Activated B cell treated with CpG ODN at 0.5 μM for 24 hours (primary cell): ENCODE results near the gene G2E3. TPM values are rescaled to one million over a fixed set of nuclear protein-coding genes. Genes with fewer than 3 reads are reported as not detected.

Source experiments
- ATAC-seq: fragments of 200-7000 bp; cut with Tn5 transposase; one replicate; pipeline ENCODE4 v1.10.0; 2021; ENCODE audit warnings: low read depth, mild to moderate bottlenecking, moderate library complexity
- CTCF ChIA-PET: fragments of 350-600 bp; sonication (Branson Sonifier 250); formaldehyde crosslinking; loops from one replicate; lab custom pipeline; 2021; ENCODE audit warnings: antibody characterized with exemption; lab: Charles Lee
- POLR2A ChIA-PET: fragments of 350-600 bp; sonication (Branson Sonifier 250); formaldehyde crosslinking; loops from one replicate; lab custom pipeline; 2021; ENCODE audit warnings: antibody characterized with exemption; lab: Charles Lee
- DNase-seq: peaks from one replicate; pipeline ENCODE4 v3.0.0; 2022
- H3K27ac Mint-ChIP-seq: one replicate; pipeline ENCODE4 v1.8.0; 2020; ENCODE audit warnings: mixed read lengths
- H3K27me3 Mint-ChIP-seq: one replicate; pipeline ENCODE4 v1.8.0; 2021; ENCODE audit warnings: mixed read lengths
- H3K36me3 Mint-ChIP-seq: one replicate; pipeline ENCODE4 v1.8.0; 2021; ENCODE audit warnings: low read depth, mixed read lengths
- H3K4me1 Mint-ChIP-seq: one replicate; pipeline ENCODE4 v1.8.0; 2021; ENCODE audit warnings: mixed read lengths
- H3K4me3 Mint-ChIP-seq: one replicate; pipeline ENCODE4 v1.8.0; 2020; ENCODE audit warnings: mild to moderate bottlenecking, mixed read lengths
- H3K9me3 Mint-ChIP-seq: one replicate; pipeline ENCODE4 v1.8.0; 2020; ENCODE audit warnings: mixed read lengths
- intact Hi-C: fragments of 100-400 bp; cut with micrococcal nuclease; formaldehyde crosslinking; loops from one replicate; pipeline ENCODE4 v1.15.1; 2024
- total RNA-seq: library from RNA; stranded (reverse); gene quantifications from 2 replicates; pipeline ENCODE4 v1.2.3, GENCODE V29; 2022
- TF ChIP-seq, protein P1 (sequence below): fragments of 200-600 bp; IDR thresholded peaks from one replicate; pipeline ENCODE4 v1.8.0; 2022; ENCODE audit warnings: antibody characterized with exemption, mild to moderate bottlenecking

The G2E3 gene
- total RNA-seq, 1 donor from 2014 or later, result 32.6 TPM

GRCh38 chr14:30559638-30560091 lies 707 bp downstream of the G2E3 start:
- H3K9me3 Mint-ChIP-seq, result no peaks in the 10 kb centered on the region
- no peaks in the 10 kb centered on the region for H3K27me3 Mint-ChIP-seq
- H3K4me3 Mint-ChIP-seq, result peak overlapping the region; percentile 100
- intact Hi-C loops, result loop anchor here (1.0 to 10.0 kb wide), 7 partner anchors 63 to 1641 kb away; partner anchors contain the start of genes ARHGAP5, HEATR5A, HECTD1 and NUBPL
- DNase-seq (no peak), ATAC-seq (no peak)
- peaks cover 26% of the 10 kb centered on the region for H3K36me3 Mint-ChIP-seq
- CTCF ChIA-PET, result no interaction called here
- POLR2A ChIA-PET, result interaction anchor here (2.4 kb wide), 1 partner anchor 62 kb away, joined by 17 read pairs; the partner anchor contains the start of gene SCFD1
- H3K4me1 Mint-ChIP-seq, result peaks cover 33% of the 10 kb centered on the region
- TF ChIP-seq, protein P1, sequence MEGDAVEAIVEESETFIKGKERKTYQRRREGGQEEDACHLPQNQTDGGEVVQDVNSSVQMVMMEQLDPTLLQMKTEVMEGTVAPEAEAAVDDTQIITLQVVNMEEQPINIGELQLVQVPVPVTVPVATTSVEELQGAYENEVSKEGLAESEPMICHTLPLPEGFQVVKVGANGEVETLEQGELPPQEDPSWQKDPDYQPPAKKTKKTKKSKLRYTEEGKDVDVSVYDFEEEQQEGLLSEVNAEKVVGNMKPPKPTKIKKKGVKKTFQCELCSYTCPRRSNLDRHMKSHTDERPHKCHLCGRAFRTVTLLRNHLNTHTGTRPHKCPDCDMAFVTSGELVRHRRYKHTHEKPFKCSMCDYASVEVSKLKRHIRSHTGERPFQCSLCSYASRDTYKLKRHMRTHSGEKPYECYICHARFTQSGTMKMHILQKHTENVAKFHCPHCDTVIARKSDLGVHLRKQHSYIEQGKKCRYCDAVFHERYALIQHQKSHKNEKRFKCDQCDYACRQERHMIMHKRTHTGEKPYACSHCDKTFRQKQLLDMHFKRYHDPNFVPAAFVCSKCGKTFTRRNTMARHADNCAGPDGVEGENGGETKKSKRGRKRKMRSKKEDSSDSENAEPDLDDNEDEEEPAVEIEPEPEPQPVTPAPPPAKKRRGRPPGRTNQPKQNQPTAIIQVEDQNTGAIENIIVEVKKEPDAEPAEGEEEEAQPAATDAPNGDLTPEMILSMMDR, result no peak
- H3K27ac Mint-ChIP-seq, result peak overlapping the region; percentile 98

DNA sequence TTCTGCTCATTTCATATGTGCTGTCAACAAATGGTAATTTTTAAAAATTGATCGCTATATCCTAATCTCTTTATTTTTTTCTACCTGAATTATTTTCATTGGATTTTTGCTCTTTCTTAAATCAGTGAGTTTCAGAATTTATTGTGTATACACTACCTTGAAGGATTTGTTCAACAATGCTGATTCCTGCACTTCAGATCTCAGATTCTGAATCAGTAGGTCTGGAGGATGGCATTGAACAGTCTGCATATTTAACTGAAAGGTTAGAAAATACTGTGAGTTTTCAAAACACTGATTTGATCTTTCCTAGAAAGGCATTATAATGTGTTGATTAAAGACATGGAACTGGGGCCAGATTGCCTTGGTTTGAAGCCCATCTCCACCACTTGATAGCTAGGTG lies 1.6 kb downstream of the G2E3 start:
- intact Hi-C loops, result no loop called here
- H3K9me3 Mint-ChIP-seq, result no peaks in the 10 kb centered on the region
- CTCF ChIA-PET, result no interaction called here
- TF ChIP-seq, protein P1, result no peak
- no peaks in the 10 kb centered on the region for H3K27me3 Mint-ChIP-seq
- H3K36me3 Mint-ChIP-seq, result peaks cover 28% of the 10 kb centered on the region
- ATAC-seq, result no peak
- H3K27ac Mint-ChIP-seq, result no peak overlapping the region
- peak overlapping the region; percentile 67 for H3K4me3 Mint-ChIP-seq
- no peak for DNase-seq
- H3K4me1 Mint-ChIP-seq, result peaks cover 40% of the 10 kb centered on the region
- POLR2A ChIA-PET, result interaction anchor here (2.4 kb wide), 1 partner anchor 61 kb away, joined by 17 read pairs; the partner anchor contains the start of gene SCFD1

GRCh38 chr14:30564235-30564867 lies 5.4 kb downstream of the G2E3 start:
- Mint-ChIP-seq H3K27ac (no peak overlapping the region), H3K9me3 (no peaks in the 10 kb centered on the region), H3K4me3 (no peak overlapping the region), H3K36me3 (peaks cover 24% of the 10 kb centered on the region), H3K27me3 (no peaks in the 10 kb centered on the region), H3K4me1 (peaks cover 56% of the 10 kb centered on the region)
- CTCF ChIA-PET, result interaction anchor here (1.2 kb wide), 1 partner anchor 18 kb away, joined by 3 read pairs; no protein-coding TSS in a partner anchor
- TF ChIP-seq, protein P1, result no peak
- ATAC-seq (no peak), DNase-seq (no peak)
- intact Hi-C loops, result no loop called here
- POLR2A ChIA-PET, result no interaction called here

DNA sequence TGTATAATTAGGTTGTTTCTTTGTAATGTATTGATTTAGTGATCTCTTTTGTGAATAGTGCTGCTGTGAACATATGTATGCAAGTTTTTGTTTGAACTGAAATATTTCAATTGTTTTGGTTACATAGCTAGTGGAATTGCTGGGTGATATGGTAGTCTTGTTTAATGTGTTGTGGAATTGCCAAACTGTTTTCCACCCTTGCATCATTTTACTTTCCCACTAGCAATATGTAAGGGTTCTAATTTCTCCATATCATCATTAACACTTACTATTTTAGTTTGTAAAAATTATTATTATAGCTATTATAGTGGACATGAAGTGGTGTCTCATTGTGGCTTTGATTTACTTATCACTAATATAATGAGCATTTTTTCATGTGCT lies 5.9 kb downstream of the G2E3 start:
- DNase-seq (no peak), ATAC-seq (no peak)
- H3K4me1 Mint-ChIP-seq, result peaks cover 61% of the 10 kb centered on the region
- intact Hi-C loops, result no loop called here
- H3K36me3 Mint-ChIP-seq, result peaks cover 23% of the 10 kb centered on the region
- no peak overlapping the region for H3K4me3 Mint-ChIP-seq
- H3K27me3 Mint-ChIP-seq, result no peaks in the 10 kb centered on the region
- TF ChIP-seq, protein P1, result no peak
- CTCF ChIA-PET, result interaction anchor here (1.2 kb wide), 1 partner anchor 18 kb away, joined by 3 read pairs; no protein-coding TSS in a partner anchor
- no peak overlapping the region for H3K27ac Mint-ChIP-seq
- no peaks in the 10 kb centered on the region for H3K9me3 Mint-ChIP-seq
- POLR2A ChIA-PET, result no interaction called here

GRCh38 chr14:30569216-30569902 lies 10.4 kb downstream of the G2E3 start:
- DNase-seq, result no peak
- ATAC-seq, result no peak
- Mint-ChIP-seq H3K4me1 (peaks cover 77% of the 10 kb centered on the region), H3K27ac (no peak overlapping the region), H3K4me3 (no peak overlapping the region), H3K36me3 (peaks cover 10% of the 10 kb centered on the region), H3K27me3 (no peaks in the 10 kb centered on the region), H3K9me3 (no peaks in the 10 kb centered on the region)
- ChIA-PET POLR2A (no interaction called here), CTCF (no interaction called here)
- TF ChIP-seq, protein P1, result no peak
- intact Hi-C loops, result no loop called here
